Kidney capillary endothelial cell (primary cell): ENCODE measurements around the gene IGFLR1.
"Not testable (repeated sequence)": the region's sequence is repeated elsewhere in the genome, so short reads cannot be mapped to it uniquely, and the experiment has no call there.

Experiments used
- DNase-seq: peaks from one replicate; pipeline ENCODE4 v3.0.0-alpha.2; 2018; ENCODE audit warnings: low spot score

The IGFLR1 gene

GRCh38 chr19:35739275-35740107, 2.8 kb downstream of the IGFLR1 start:
- no peak for DNase-seq

DNA sequence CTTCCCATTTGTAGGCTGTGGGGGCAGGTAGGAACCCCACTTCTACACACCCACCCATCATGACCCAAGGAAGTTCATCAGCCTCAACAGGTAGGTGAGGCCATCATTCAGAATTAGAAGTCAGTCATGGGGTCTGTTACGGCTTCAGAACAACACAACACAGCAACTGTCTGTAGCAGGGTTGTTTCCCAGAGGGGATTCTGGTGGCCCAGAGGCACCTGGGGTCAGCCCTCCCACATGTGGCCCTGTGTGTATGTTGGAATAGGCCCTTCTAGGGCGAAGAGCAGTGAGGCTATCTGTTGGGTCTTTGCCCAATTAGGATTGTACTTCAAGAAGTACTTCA, 3.4 kb downstream of the IGFLR1 start:
- DNase-seq: no peak

DNA sequence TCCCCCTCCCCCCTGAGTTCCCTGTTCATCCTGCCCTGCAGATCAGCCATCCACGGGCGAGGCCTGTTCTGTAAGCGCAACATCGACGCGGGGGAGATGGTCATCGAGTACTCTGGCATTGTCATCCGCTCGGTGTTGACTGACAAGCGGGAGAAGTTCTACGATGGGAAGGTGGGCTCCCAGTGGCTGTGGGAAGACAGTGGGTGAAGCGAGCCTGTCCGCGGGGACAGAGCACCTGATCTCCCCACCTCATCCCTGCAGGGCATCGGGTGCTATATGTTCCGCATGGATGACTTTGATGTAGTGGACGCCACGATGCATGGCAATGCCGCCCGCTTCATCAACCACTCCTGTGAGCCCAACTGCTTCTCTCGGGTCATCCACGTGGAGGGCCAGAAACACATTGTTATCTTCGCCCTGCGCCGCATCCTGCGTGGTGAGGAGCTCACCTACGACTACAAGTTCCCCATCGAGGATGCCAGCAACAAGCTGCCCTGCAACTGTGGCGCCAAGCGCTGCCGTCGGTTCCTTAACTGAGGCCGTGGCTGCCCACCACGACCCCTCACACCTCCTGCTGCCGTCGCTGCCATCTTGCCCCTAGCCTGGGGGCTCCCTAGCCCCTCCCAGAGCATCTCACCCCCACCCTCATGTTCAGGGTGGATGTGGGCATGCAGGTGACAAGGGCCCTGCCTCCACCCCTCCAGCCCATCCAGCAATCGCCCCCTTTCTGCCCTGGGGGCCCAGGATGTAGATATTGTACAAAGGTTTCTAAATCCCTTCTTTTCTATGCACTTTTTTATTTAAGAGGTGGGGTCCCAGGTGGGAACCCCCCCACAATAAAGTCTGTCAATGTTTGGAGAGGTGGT, 4.0 kb downstream of the IGFLR1 start:
- DNase-seq: no peak

DNA sequence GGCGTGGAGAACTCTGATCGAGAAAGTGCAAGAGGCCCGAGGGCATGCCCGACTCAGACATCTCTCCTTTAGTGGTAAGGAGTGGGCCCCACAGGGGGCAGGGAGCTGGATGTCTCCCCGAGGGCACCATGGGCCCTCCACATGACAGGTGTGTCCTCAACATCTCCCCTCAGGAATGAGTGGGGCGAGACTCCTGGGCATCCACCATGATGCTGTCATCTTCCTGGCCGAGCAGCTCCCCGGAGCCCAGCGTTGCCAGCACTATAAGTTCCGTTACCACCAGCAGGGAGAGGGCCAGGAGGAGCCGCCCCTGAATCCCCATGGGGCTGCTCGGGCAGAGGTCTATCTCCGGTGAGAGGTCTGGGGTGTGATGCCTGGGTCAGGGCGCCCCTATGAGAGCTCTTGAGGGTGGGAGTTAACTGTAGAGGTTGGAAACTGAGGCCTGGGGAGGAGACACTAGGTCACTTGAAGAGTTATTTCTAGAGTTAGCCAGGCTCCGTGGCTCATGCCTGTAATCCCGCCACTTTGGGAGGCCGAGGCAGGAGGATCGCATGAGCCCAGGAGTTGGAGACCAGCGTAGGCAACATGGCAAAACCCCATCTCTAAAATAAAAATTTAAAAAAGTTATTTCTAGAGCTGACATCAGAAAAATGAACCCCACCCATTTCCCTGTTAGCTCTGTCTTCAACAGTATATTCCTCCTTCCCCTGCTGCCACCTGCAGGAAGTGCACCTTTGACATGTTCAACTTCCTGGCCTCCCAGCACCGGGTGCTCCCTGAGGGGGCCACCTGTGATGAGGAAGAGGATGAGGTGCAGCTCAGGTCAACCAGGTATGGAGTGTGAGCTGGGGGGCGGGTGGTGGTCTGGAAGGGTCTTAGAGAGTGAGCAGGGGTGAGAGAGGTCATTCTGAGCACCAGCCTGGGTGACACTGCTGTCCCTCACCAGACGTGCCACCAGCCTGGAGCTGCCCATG, 5.1 kb downstream of the IGFLR1 start:
- DNase-seq: no peak

GRCh38 chr19:35734889-35735288, 7.4 kb downstream of the IGFLR1 start:
- DNase-seq: no peak

GRCh38 chr19:35734273-35734672, 8.0 kb downstream of the IGFLR1 start:
- no peak for DNase-seq

GRCh38 chr19:35733180-35734125, 8.8 kb downstream of the IGFLR1 start:
- DNase-seq: no peak

- DNase-seq: no peak
These were observed 9.6 kb downstream of the IGFLR1 start for GRCh38 chr19:35732540-35733179.

GRCh38 chr19:35731779-35732405, 10.4 kb downstream of the IGFLR1 start:
- DNase-seq: no peak

GRCh38 chr19:35731353-35731752, 10.9 kb downstream of the IGFLR1 start:
- no peak for DNase-seq

- DNase-seq: no peak
These were observed 11.9 kb downstream of the IGFLR1 start for GRCh38 chr19:35730326-35730725.

GRCh38 chr19:35729763-35730162, 12.5 kb downstream of the IGFLR1 start:
- DNase-seq: no peak

GRCh38 chr19:35729021-35729420, 13.2 kb downstream of the IGFLR1 start:
- no peak for DNase-seq

DNA sequence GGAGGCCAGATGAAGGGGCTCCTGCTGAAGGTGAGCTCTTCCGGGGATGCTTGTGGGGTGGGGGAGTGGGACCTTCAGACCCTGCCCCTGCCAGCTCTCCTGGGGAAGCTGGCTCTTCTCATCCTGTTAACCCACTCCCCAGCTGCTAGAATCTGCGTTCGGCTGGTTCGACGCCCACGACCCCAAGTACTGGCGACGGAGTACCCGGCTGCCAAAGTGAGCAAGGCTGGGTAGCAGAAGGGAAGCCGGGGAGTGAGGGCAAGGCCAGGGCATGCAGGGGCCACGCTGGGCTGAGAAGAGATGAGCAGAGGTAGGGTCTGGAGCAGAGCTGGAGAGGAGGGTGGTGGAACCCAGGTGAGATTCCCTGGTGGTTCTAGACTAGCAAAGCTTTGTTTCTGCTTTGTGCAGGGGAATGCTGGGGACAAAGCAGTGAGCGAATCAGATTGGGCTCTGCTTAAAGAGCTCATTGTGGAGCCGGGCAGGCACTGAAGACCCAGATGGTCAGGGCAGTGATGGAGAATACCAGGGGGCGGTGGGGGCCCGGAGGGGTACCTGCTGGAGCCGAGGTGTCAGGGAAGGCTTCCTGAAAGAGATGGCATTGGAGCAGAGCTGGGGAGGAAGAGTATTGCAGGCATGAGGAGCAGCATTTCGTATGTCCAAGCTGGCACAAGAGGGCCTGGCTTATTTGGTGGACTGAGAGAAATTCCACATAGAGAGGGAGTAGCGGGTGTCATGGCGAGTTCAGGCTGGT, 14.1 kb downstream of the IGFLR1 start:
- no peak for DNase-seq

DNA sequence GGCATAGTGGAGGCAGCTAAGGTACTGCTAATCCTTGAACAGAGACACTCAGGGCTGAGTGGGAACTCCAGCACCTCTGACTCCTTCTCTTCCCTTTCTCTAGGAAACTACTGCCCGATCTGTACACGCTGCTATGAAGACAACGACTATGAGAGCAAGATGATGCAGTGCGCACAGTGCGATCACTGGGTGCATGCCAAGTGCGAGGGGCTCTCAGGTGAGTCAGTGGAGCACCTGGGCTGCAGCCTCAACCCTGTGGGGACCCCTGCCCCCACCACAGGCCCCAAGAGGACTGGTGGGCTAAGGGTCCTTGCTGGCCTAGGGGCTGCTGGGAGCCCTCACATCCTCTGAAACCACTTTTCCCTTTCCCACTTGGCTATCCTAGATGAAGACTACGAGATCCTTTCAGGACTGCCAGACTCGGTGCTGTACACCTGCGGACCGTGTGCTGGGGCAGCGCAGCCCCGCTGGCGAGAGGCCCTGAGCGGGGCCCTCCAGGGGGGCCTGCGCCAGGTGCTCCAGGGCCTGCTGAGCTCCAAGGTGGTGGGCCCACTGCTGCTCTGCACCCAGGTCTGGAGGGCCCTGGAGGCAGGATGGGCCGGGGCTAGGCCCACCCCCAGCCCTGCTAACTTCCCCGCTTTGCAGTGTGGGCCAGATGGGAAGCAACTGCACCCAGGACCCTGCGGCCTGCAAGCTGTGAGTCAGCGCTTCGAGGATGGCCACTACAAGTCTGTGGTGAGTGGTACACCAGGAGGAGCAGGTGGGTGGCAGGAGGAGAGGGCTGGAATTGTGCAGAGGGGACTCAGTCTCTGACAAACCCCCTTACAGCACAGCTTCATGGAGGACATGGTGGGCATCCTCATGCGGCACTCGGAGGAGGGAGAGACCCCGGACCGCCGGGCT, 14.9 kb downstream of the IGFLR1 start:
- DNase-seq: no peak

DNA sequence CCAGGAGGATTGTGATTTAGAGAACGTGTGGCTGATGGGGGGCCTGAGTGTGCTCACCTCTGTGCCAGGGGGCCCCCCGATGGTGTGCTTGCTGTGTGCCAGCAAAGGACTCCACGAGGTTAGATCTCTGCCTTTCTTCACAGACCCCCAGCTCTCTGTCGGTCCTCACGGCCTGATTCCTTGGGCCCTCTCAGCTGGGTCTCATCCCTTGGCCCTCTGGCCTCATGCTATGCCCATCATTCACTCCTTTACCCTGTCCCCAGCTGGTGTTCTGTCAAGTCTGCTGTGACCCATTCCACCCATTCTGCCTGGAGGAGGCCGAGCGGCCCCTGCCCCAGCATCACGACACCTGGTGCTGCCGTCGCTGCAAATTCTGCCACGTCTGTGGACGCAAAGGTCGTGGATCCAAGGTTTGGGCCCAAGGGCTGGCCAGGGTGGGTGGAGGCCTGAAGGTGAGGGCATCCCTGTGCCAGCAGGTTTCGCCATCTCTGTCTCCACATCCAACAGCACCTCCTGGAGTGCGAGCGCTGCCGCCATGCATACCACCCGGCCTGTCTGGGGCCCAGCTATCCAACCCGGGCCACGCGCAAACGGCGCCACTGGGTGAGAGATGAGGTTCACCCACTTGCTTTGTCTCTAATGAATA, 16.9 kb downstream of the IGFLR1 start:
- DNase-seq: no peak

DNA sequence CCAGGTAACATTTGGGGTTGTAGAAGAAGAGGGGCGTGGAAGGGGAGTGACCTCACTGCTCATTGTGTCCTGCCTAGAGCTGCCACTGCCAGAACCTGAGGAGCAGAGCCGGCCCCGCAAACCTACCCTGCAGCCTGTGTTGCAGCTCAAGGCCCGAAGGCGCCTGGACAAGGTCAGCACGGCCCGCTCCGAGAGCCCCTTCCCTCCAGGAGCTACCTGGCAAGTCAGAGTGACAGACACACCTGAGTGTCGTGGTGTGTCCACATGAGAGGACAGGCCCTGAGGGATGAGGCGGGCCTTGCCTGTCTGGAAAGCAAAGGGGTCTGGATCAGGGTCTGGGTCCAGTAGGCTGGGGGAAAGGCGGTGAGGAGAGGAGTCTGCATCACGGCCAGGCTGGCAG, 17.7 kb downstream of the IGFLR1 start:
- no peak for DNase-seq

DNA sequence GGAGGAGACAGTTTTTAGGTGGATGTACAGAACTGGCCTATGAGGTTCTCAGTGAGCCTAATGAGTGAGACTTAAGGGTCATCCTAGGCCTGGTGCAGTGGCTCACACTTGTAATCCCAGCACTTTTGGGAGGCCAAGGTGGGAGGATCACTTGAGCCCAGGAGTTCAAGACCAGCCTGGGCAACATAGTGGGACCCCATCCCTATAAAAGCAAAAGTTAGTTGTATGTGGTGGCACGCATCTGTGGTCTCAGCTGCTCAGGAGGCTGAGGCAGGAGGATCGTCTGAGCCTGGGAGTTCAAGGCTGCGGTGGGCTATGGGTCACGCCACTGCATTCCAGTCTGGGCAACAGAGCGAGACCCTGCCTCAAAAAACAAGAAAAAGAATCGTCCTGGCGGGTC, 18.1 kb downstream of the IGFLR1 start:
- not testable (repeated sequence) for DNase-seq
